ENCODE data around the gene SMPDL3A. TPM values are rescaled to one million over a fixed set of nuclear protein-coding genes. Genes with fewer than 3 reads are reported as not detected.

SMPDL3A gene
- total and polyA plus RNA-seq, 2 of the 13 experiments (the other 11 are each of a cell fraction or from before 2014, with no cell fraction given): 7.8 to 17.3 TPM

DNA sequence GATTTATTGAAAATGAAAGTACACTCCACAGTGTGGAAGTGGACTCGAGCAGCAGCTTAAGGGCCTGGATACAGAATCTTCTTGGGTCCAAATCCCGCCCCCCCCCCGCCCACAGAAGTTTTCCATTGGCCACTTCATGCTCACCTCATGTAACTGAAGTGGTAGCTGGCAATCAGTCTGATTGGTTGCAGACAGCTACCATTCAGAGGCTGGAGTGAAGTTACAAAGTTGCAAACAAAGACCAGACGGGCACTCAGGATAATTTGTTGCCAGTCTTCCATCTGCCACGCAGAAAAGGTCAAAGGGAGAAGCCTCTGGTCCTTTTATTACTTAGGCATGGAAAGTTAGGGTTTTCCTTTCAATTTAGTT lies 35.4 kb upstream of the SMPDL3A start:
- ChIA-PET CTCF (ENCODE audit: low intra/inter-chr PET ratio, low total read pairs) (no interaction called here), POLR2A (no interaction called here)
- no peaks in the 10 kb centered on the region for H3K4me1 ChIP-seq (ENCODE audit: insufficient read depth, low read length)
- intact Hi-C loops (cut with micrococcal nuclease; ENCODE audit: unreplicated experiment): no loop called here
- TF ChIP-seq ZSCAN9 (CRISPR knock-in tag; IDR thresholded peaks at IDR 0.05; ENCODE audit: borderline replicate concordance): no peak
- no peak for TF ChIP-seq HOXD1 (CRISPR knock-in tag; IDR thresholded peaks at IDR 0.05)
- TF ChIP-seq FIP1L1 (IDR thresholded peaks at IDR 0.05; ENCODE audit: borderline replicate concordance, insufficient read depth, low read depth, low read length): no peak
- no peak for TF ChIP-seq MBD4 (IDR thresholded peaks at IDR 0.05; ENCODE audit: borderline replicate concordance, low read length)
- no peak for TF ChIP-seq GABPA (IDR thresholded peaks at IDR 0.05; ENCODE audit: low read depth, low read length)
- TF ChIP-seq GABPA (CRISPR knock-in tag; IDR thresholded peaks at IDR 0.05; ENCODE audit: low read depth): no peak
- TF ChIP-seq ZNF383 (CRISPR knock-in tag; IDR thresholded peaks at IDR 0.05; ENCODE audit: borderline replicate concordance): no peak
- no peak for TF ChIP-seq CCAR2 (optimal IDR thresholded peaks at IDR 0.05; ENCODE audit: low read depth, low read length)
- TF ChIP-seq CHD2 (IDR thresholded peaks at IDR 0.05; ENCODE audit: low read depth, low read length): no peak
- TF ChIP-seq TOE1 (CRISPR knock-in tag; IDR thresholded peaks at IDR 0.05): no peak
- TF ChIP-seq NR2F2 (IDR thresholded peaks at IDR 0.05; ENCODE audit: borderline replicate concordance, low read depth): no peak
- TF ChIP-seq GLI4 (CRISPR knock-in tag; IDR thresholded peaks at IDR 0.05; ENCODE audit: borderline replicate concordance): no peak
- no peak for TF ChIP-seq ZNF441 (CRISPR knock-in tag; IDR thresholded peaks at IDR 0.05; ENCODE audit: borderline replicate concordance)
- no peak for TF ChIP-seq ZMYM3 (CRISPR knock-in tag; IDR thresholded peaks at IDR 0.05)
- no peak for TF ChIP-seq HDAC1 (CRISPR knock-in tag; IDR thresholded peaks at IDR 0.05)
- TF ChIP-seq RBM22 (optimal IDR thresholded peaks at IDR 0.05; ENCODE audit: low read length): no peak
- WGBS (ENCODE audit: low lambda C conversion rate): 7% methylated on average over 5 of the region's 5 CpGs
- FAIRE-seq: no peak
- H4K20me1 ChIP-seq (ENCODE audit: insufficient read depth, low read length): no peaks in the 10 kb centered on the region
- no peaks in the 10 kb centered on the region for H3K79me2 ChIP-seq (ENCODE audit: insufficient read depth, low read length)
- no peak for DNase-seq (ENCODE audit: low spot score)
- H3K9ac ChIP-seq (ENCODE audit: insufficient read depth, low read depth, low read length): no peak overlapping the region
- no TSS peak for BruUV-seq (replicated peaks)
- no peaks in the 10 kb centered on the region for H3K27me3 ChIP-seq (ENCODE audit: control insufficient read depth in 1 of 2, insufficient read depth in 2 of 2, low read length in 2 of 2)
- no peak overlapping the region for H3K4me3 ChIP-seq (replicated peaks in 1 of 3; ENCODE audit: insufficient read depth in 1 of 3, low read depth in 2 of 3, low read length in 3 of 3)
- peak overlapping the region; percentile 18; the same call in 1 of the 2 replicates for H3K4me2 ChIP-seq (ENCODE audit: low read depth, low read length)
- ATAC-seq: no peak
- H3K36me3 ChIP-seq (replicated peaks in 1 of 2; ENCODE audit: control insufficient read depth in 1 of 2, insufficient read depth in 2 of 2, low read length in 2 of 2): no peaks in the 10 kb centered on the region
- no peak overlapping the region for H2AFZ ChIP-seq (ENCODE audit: low read length)
- H3K9me3 ChIP-seq (ENCODE audit: low read length): no peaks in the 10 kb centered on the region
- no peak overlapping the region for H3K27ac ChIP-seq (ENCODE audit: extremely low read length, insufficient read depth, low read length)
- in situ Hi-C loops (cut with HindIII; ENCODE audit: extremely low pct_ligation_motif_present, low pct_unique_long_range_greater_than_20kb): no loop called here
